HepG2 (cell line): ENCODE results near the gene INO80C. TPM values are rescaled to one million over a fixed set of nuclear protein-coding genes. Genes with fewer than 3 reads are reported as not detected.

Source experiments
- ATAC-seq: fragments of 200-7000 bp; cut with Tn5 transposase; 3 replicates; pipeline ENCODE4 v1.9.1; 2020; ENCODE audit warnings: mild to moderate bottlenecking, moderate library complexity
- BruUV-seq: library from RNA; stranded (reverse); fragments of 400-500 nt; replicated peaks from 2 replicates; lab custom pipeline; 2021; lab: Mats Ljungman, UMichigan
- CTCF ChIA-PET: fragments of 300-600 bp; formaldehyde crosslinking; extraction: SDS; loops from one replicate; lab custom pipeline; 2021; ENCODE audit warnings: low total read pairs, inconsistent platforms, low intra/inter-chr PET ratio; lab: Yijun Ruan, JAX
- POLR2A ChIA-PET: fragments of 350-600 bp; sonication (Branson Sonifier 250); formaldehyde crosslinking; loops from one replicate; lab custom pipeline; 2020; ENCODE audit warnings: antibody characterized with exemption, inconsistent platforms; lab: Yijun Ruan, JAX
- DNase-seq: peaks from one replicate; pipeline ENCODE4 v3.0.0-alpha.2; 2015; ENCODE audit warnings: low spot score
- FAIRE-seq: peaks from 3 replicates; lab custom pipeline; 2011; peaks lifted over from hg19 to GRCh38; lab: Jason Lieb, UNC
- H2AFZ ChIP-seq: one replicate; pipeline ENCODE4 v1.6.1; 2011; ENCODE audit warnings: low read length, inconsistent platforms
- H3K27ac ChIP-seq: fragments of 300-600 bp; 3 replicates; pipeline ENCODE4 v1.8.0; 2011; ENCODE audit warnings: mixed run types, mild to moderate bottlenecking, mixed read lengths, low read length, inconsistent platforms; ENCODE audit not compliant: insufficient read depth; ENCODE audit errors: extremely low read length
- H3K27me3 ChIP-seq, 2 experiments: fragments of 200-600 bp in 1 of 2; 2 replicates in 1 of 2; 3 replicates in 1 of 2; pipeline versions ENCODE4 v1.6.0 to v1.8.0; 2011; ENCODE audit warnings: low read length in 2 of 2, mild to moderate bottlenecking in 2 of 2, moderate library complexity in 2 of 2, inconsistent platforms in 1 of 2; ENCODE audit not compliant: insufficient read depth in 2 of 2, control insufficient read depth in 1 of 2
- H3K36me3 ChIP-seq, 2 experiments: fragments of 200-600 bp in 1 of 2; replicated peaks in 1 of 2; 2 replicates in 1 of 2; 3 replicates in 1 of 2; pipeline versions ENCODE4 v1.5.1 to v1.8.0; 2011; ENCODE audit warnings: low read length in 2 of 2, inconsistent platforms in 1 of 2; ENCODE audit not compliant: insufficient read depth in 2 of 2, control insufficient read depth in 1 of 2
- H3K4me1 ChIP-seq: 2 replicates; pipeline ENCODE4 v1.5.1; 2012; ENCODE audit warnings: low read length, inconsistent platforms; ENCODE audit not compliant: insufficient read depth
- H3K4me2 ChIP-seq: 2 replicates; pipeline ENCODE4 v1.6.0; 2011; ENCODE audit warnings: low read depth, low read length, inconsistent platforms
- H3K4me3 ChIP-seq, 3 experiments: fragments of 200-600 bp in 1 of 3; sonication (generic), shearing (Covaris generic) in 1 of 3; replicated peaks in 1 of 3; 2 replicates each; pipeline ENCODE4 v1.5.1; 2011 to 2016; ENCODE audit warnings: low read length in 3 of 3, inconsistent platforms in 2 of 3, low read depth in 2 of 3, mild to moderate bottlenecking in 2 of 3, control low read depth in 1 of 3, mixed read lengths in 1 of 3; ENCODE audit not compliant: insufficient read depth in 1 of 3
- H3K79me2 ChIP-seq: one replicate; pipeline ENCODE4 v1.6.1; 2011; ENCODE audit warnings: low read length, inconsistent platforms; ENCODE audit not compliant: insufficient read depth
- H3K9ac ChIP-seq: 2 replicates; pipeline ENCODE4 v1.6.0; 2011; ENCODE audit warnings: mild to moderate bottlenecking, low read depth, low read length, inconsistent platforms; ENCODE audit not compliant: insufficient read depth
- H3K9me3 ChIP-seq: 2 replicates; pipeline ENCODE4 v1.5.1; 2012; ENCODE audit warnings: mild to moderate bottlenecking, low read length
- H4K20me1 ChIP-seq: 2 replicates; pipeline ENCODE4 v1.6.0; 2011; ENCODE audit warnings: inconsistent platforms, mild to moderate bottlenecking, low read length, moderate library complexity; ENCODE audit not compliant: insufficient read depth
- ARNT2 ChIP-seq: sonication (generic); formaldehyde crosslinking; IDR thresholded peaks from 2 replicates; pipeline ENCODE4 v1.8.0; 2022; ENCODE audit warnings: mild to moderate bottlenecking, low read depth, missing genetic modification reagents, moderate library complexity
- LCORL ChIP-seq, 2 experiments: fragments of 450-650 bp in 1 of 2; sonication (generic) in 1 of 2; formaldehyde crosslinking in 1 of 2; IDR thresholded peaks; 2 replicates each; pipeline versions ENCODE4 v1.5.0 to v1.6.1; 2017 to 2020; ENCODE audit warnings: antibody characterized with exemption in 1 of 2, missing genetic modification reagents in 1 of 2
- MED8 ChIP-seq: sonication (generic); formaldehyde crosslinking; IDR thresholded peaks from 2 replicates; pipeline ENCODE4 v1.8.1; 2023; ENCODE audit warnings: mild to moderate bottlenecking, missing genetic modification reagents; ENCODE audit not compliant: insufficient replicate concordance
- MIXL1 ChIP-seq: IDR thresholded peaks from 2 replicates; pipeline ENCODE4 v1.6.1; 2016
- POLR2G ChIP-seq: fragments of 200-400 bp; formaldehyde crosslinking; IDR thresholded peaks from 2 replicates; pipeline ENCODE4 v1.6.1; 2018; ENCODE audit warnings: mild to moderate bottlenecking, low read depth, low read length, moderate library complexity
- SP5 ChIP-seq: IDR thresholded peaks from 2 replicates; pipeline ENCODE4 v1.6.1; 2016; ENCODE audit warnings: low read depth, borderline replicate concordance
- XBP1 ChIP-seq: sonication (generic); formaldehyde crosslinking; IDR thresholded peaks from 2 replicates; pipeline ENCODE4 v1.5.0; 2020; ENCODE audit warnings: missing genetic modification reagents
- ZNF20 ChIP-seq: sonication (generic); formaldehyde crosslinking; IDR thresholded peaks from 2 replicates; pipeline ENCODE4 v1.4.0; 2020; ENCODE audit warnings: mild to moderate bottlenecking, moderate library complexity, missing genetic modification reagents
- WGBS: methylation state at CpG from one replicate; pipeline ENCODE4 v1.1.6; 2017; ENCODE audit warnings: low lambda C conversion rate; 5-methylcytosine and 5-hydroxymethylcytosine counted together
- in situ Hi-C: cut with HindIII; loops from 2 replicates; pipeline ENCODE4 v1.10.0; 2017; ENCODE audit warnings: low pct_unique_long_range_greater_than_20kb; ENCODE audit not compliant: extremely low pct_ligation_motif_present
- intact Hi-C: fragments of 100-400 bp; cut with micrococcal nuclease; formaldehyde crosslinking; loops from one replicate; pipeline ENCODE4 v1.10.0; 2022; ENCODE audit not compliant: unreplicated experiment
- polyA plus RNA-seq, 8 experiments: library from polyadenylated mRNA; depleted of rRNA in 3 of 8; stranded (reverse) in 7 of 8; unstranded in 1 of 8; fragments of >200 nt; fragmentation: Illumina TruSeq in 4 of 8; extraction: Trizol in 4 of 8; gene quantifications; 2 replicates each; pipeline versions ENCODE4 v1.2.1 to v1.2.3, GENCODE V29; 2011 to 2016; ENCODE audit warnings: low read depth in 4 of 8, missing spikeins in 1 of 8, mixed read lengths in 1 of 8; ENCODE audit not compliant: insufficient read depth in 1 of 8
- total RNA-seq, 5 experiments: library from RNA; depleted of rRNA; stranded (reverse); fragments of >200 nt; fragmentation: Illumina TruSeq; extraction: Trizol; gene quantifications; 2 replicates each; pipeline ENCODE4 v1.2.3, GENCODE V29; 2016; ENCODE audit warnings: low read depth in 1 of 5
- TF ChIP-seq, protein P1 (sequence below): sonication (generic); formaldehyde crosslinking; IDR thresholded peaks from 2 replicates; pipeline ENCODE4 v1.4.0; 2020; ENCODE audit warnings: missing genetic modification reagents
- TF ChIP-seq, protein P2 (sequence below): sonication (generic); formaldehyde crosslinking; IDR thresholded peaks from 2 replicates; pipeline ENCODE4 v1.4.0; 2020; ENCODE audit warnings: missing genetic modification reagents, borderline replicate concordance
- TF ChIP-seq, protein P3 (sequence below): sonication (generic); formaldehyde crosslinking; IDR thresholded peaks from 2 replicates; pipeline ENCODE4 v1.8.1; 2023; ENCODE audit warnings: mild to moderate bottlenecking, missing genetic modification reagents, borderline replicate concordance
- TF ChIP-seq, protein P4 (sequence below), 2 experiments: sonication (generic) in 1 of 2; formaldehyde crosslinking in 1 of 2; IDR thresholded peaks; 2 replicates each; pipeline versions ENCODE4 v1.5.1 to v1.6.1; 2011 to 2020; ENCODE audit warnings: borderline replicate concordance in 1 of 2, low read depth in 1 of 2, low read length in 1 of 2, mild to moderate bottlenecking in 1 of 2, missing genetic modification reagents in 1 of 2, moderate library complexity in 1 of 2

The INO80C gene
- total and polyA plus RNA-seq, 2 of the 13 experiments (the other 11 are each of a cell fraction or from before 2014, with no cell fraction given) = 8.2 to 15.4 TPM

DNA sequence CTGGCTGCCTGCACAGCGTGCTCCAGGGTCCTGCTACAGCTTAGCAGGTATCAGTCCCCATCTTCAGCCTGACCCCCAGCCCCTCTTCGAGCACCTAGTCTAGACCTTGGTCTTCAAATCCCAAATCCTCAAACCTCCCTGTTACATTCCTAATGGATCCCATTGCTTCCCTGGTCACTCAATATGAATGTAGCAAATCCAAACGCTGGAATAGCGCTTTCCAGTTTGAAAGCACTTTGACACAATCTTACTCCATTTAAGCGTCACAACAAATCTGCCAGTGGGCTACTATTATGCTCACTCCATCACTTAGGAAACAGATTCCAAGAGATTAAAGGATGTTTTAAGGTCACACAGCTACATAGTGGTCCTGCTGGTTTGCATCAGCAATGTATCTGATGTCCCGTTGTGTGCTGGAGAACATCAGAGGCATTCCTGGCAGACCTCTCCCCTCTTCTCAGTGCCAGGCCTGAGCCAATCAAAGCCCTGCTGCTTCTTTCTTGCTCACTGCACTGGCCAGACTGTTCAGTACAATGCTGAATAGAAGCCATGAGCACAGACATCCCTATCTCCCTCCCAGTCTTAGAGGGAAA lies 11.1 kb upstream of the INO80C start (continued):
- no peak for TF ChIP-seq MED8
- TF ChIP-seq, protein P1, sequence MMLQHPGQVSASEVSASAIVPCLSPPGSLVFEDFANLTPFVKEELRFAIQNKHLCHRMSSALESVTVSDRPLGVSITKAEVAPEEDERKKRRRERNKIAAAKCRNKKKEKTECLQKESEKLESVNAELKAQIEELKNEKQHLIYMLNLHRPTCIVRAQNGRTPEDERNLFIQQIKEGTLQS (CRISPR knock-in tag) = no peak
- no peak for TF ChIP-seq ARNT2
- TF ChIP-seq XBP1 (CRISPR knock-in tag) = no peak
- TF ChIP-seq POLR2G = no peak
- TF ChIP-seq, protein P2, sequence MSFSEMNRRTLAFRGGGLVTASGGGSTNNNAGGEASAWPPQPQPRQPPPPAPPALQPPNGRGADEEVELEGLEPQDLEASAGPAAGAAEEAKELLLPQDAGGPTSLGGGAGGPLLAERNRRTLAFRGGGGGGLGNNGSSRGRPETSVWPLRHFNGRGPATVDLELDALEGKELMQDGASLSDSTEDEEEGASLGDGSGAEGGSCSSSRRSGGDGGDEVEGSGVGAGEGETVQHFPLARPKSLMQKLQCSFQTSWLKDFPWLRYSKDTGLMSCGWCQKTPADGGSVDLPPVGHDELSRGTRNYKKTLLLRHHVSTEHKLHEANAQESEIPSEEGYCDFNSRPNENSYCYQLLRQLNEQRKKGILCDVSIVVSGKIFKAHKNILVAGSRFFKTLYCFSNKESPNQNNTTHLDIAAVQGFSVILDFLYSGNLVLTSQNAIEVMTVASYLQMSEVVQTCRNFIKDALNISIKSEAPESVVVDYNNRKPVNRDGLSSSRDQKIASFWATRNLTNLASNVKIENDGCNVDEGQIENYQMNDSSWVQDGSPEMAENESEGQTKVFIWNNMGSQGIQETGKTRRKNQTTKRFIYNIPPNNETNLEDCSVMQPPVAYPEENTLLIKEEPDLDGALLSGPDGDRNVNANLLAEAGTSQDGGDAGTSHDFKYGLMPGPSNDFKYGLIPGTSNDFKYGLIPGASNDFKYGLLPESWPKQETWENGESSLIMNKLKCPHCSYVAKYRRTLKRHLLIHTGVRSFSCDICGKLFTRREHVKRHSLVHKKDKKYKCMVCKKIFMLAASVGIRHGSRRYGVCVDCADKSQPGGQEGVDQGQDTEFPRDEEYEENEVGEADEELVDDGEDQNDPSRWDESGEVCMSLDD (CRISPR knock-in tag) = no peak
- TF ChIP-seq MIXL1 (CRISPR knock-in tag) = no peak

DNA sequence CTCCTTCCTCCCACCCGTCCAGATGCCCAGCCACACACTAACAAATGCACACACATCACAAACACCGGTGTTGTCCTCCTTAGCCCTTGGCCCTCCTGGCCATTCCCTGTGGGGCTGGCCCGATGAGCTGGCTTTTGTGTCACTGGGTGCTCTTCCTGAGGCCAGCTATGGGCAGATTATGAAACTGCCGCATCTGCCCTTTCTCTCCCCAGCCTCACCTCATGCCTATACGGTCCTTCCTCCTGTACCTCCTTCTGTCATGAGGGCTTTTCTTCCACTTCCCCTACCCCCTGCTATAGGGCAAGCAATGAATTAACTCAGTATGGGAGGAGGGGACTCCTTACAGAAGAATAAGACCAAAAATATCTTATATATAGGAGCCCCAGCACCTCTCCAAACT lies 10.3 kb upstream of the INO80C start:
- ChIA-PET POLR2A (interaction anchor here (1.5 to 3.3 kb wide), 2 partner anchors 11 to 29 kb away, joined by 5 to 27 read pairs; partner anchors contain the start of gene INO80C), CTCF (no interaction called here)
- WGBS = 24% methylated on average over 5 of the region's 5 CpGs
- intact Hi-C loops = no loop called here
- no peak overlapping the region for H3K9ac ChIP-seq
- H3K9me3 ChIP-seq = no peaks in the 10 kb centered on the region
- TF ChIP-seq ZNF20 (CRISPR knock-in tag) (no peak), LCORL (IDR thresholded peaks at IDR 0.05) (no peak), LCORL (CRISPR knock-in tag; IDR thresholded peaks at IDR 0.05) (0 out of 2 replicates have a peak, but pooled peaks have one; percentile 21), SP5 (no peak)
- TF ChIP-seq, protein P3, sequence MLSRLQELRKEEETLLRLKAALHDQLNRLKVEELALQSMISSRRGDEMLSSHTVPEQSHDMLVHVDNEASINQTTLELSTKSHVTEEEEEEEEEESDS (CRISPR knock-in tag) = no peak
- TF ChIP-seq, protein P4, sequence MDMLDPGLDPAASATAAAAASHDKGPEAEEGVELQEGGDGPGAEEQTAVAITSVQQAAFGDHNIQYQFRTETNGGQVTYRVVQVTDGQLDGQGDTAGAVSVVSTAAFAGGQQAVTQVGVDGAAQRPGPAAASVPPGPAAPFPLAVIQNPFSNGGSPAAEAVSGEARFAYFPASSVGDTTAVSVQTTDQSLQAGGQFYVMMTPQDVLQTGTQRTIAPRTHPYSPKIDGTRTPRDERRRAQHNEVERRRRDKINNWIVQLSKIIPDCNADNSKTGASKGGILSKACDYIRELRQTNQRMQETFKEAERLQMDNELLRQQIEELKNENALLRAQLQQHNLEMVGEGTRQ (IDR thresholded peaks at IDR 0.05; ENCODE audit: low read depth, low read length) = no peak
- TF ChIP-seq, protein P4 (CRISPR knock-in tag; IDR thresholded peaks at IDR 0.05; ENCODE audit: borderline replicate concordance) = peak; percentile 1; the same call in 1 of the 2 replicates
- H3K79me2 ChIP-seq = no peaks in the 10 kb centered on the region
- in situ Hi-C loops = loop anchor here (5.0 kb wide), 1 partner anchor 101 kb away; no protein-coding TSS in a partner anchor
- peaks cover 0 to 6% of the 10 kb centered on the region in 2 experiments; a peak in 2 of 5 replicates for H3K27me3 ChIP-seq
- BruUV-seq = no TSS peak
- no peak overlapping the region for H3K27ac ChIP-seq
- no peak for DNase-seq
- no peak overlapping the region for H2AFZ ChIP-seq
- H3K4me2 ChIP-seq = peak overlapping the region; percentile 50
- H3K36me3 ChIP-seq = no peaks in the 10 kb centered on the region
- no peaks in the 10 kb centered on the region for H4K20me1 ChIP-seq
- FAIRE-seq = no peak
- no peak overlapping the region for H3K4me3 ChIP-seq
- peaks cover 42% of the 10 kb centered on the region for H3K4me1 ChIP-seq
- peak; percentile 70 for ATAC-seq
